Nephron (organoid): ENCODE data around the gene SIRT4.

Experiments
- H3K27ac Mint-ChIP-seq, 3 experiments: 2 replicates each; pipeline ENCODE4 v1.8.0; 2020; ENCODE audit warnings: mixed read lengths in 3 of 3, mild to moderate bottlenecking in 2 of 3, moderate library complexity in 1 of 3
- H3K27me3 Mint-ChIP-seq: 2 replicates; pipeline ENCODE4 v1.8.0; 2021; ENCODE audit warnings: low read depth, mild to moderate bottlenecking, moderate library complexity, mixed read lengths
- H3K36me3 Mint-ChIP-seq: 2 replicates; pipeline ENCODE4 v1.8.0; 2020; ENCODE audit warnings: low read depth, mixed read lengths
- H3K4me1 Mint-ChIP-seq: 2 replicates; pipeline ENCODE4 v1.8.0; 2020; ENCODE audit warnings: mixed read lengths
- H3K4me3 Mint-ChIP-seq, 3 experiments: 2 replicates each; pipeline ENCODE4 v1.8.0; 2020; ENCODE audit warnings: mild to moderate bottlenecking in 3 of 3, mixed read lengths in 3 of 3, moderate library complexity in 2 of 3
- H3K9me3 Mint-ChIP-seq: 2 replicates; pipeline ENCODE4 v1.8.0; 2020; ENCODE audit warnings: mixed read lengths
- CTCF ChIP-seq, 3 experiments: fragments of 200-600 bp; sonication (generic); IDR thresholded peaks; one replicate each; pipeline ENCODE4 v1.5.0; 2021; ENCODE audit warnings: antibody characterized with exemption in 3 of 3; ENCODE audit not compliant: unreplicated experiment in 3 of 3

SIRT4 gene

GRCh38 chr12:120361506-120362208 is 59.5 kb downstream of the SIRT4 start:
- TF ChIP-seq CTCF (IDR thresholded peaks at IDR 0.05; ENCODE audit: unreplicated experiment in 3 of 3), result no peak
- Mint-ChIP-seq H3K27me3 (peaks cover 3% of the 10 kb centered on the region), H3K9me3 (no peaks in the 10 kb centered on the region), H3K4me1 (peaks cover 46% of the 10 kb centered on the region), H3K4me3 (peak overlapping the region; percentile 81 to 86 (median 83)), H3K36me3 (peaks cover 59% of the 10 kb centered on the region), H3K27ac (peak overlapping the region; percentile 76 to 97 (median 97))
